Smooth muscle cell (in vitro differentiated cells): ENCODE results near the gene BHLHA15. TPM values are rescaled to one million over a fixed set of nuclear protein-coding genes. Genes with fewer than 3 reads are reported as not detected.

Source experiments
- DNase-seq: peaks from one replicate; lab custom pipeline; 2025; ENCODE audit not compliant: unreplicated experiment; lab: John Stamatoyannopoulos, UW
- H2AFZ ChIP-seq: fragments of 200-600 bp; sonication (generic); 2 replicates; pipeline ENCODE4 v1.6.0; 2016; ENCODE audit warnings: antibody characterized with exemption, low read depth, mild to moderate bottlenecking
- H3F3A ChIP-seq: fragments of 200-600 bp; sonication (generic); 2 replicates; pipeline ENCODE4 v1.6.0; 2017; ENCODE audit warnings: antibody characterized with exemption, low read depth
- H3K27ac ChIP-seq: fragments of 200-600 bp; sonication (generic); 2 replicates; pipeline ENCODE4 v1.5.1; 2016; ENCODE audit warnings: low read depth, mild to moderate bottlenecking
- H3K27me3 ChIP-seq: fragments of 200-600 bp; sonication (generic); 2 replicates; pipeline ENCODE4 v1.6.1; 2016; ENCODE audit warnings: low read depth, mild to moderate bottlenecking
- H3K36me3 ChIP-seq: fragments of 200-600 bp; sonication (generic); 2 replicates; pipeline ENCODE4 v1.5.1; 2016; ENCODE audit warnings: low read depth
- H3K4me1 ChIP-seq: fragments of 200-600 bp; sonication (generic); 2 replicates; pipeline ENCODE4 v1.5.1; 2016; ENCODE audit warnings: low read depth
- H3K4me2 ChIP-seq: fragments of 200-600 bp; sonication (generic); 2 replicates; pipeline ENCODE4 v1.6.0; 2016; ENCODE audit warnings: mild to moderate bottlenecking
- H3K4me3 ChIP-seq: fragments of 200-600 bp; sonication (generic); 2 replicates; pipeline ENCODE4 v1.5.1; 2016; ENCODE audit warnings: mild to moderate bottlenecking
- H3K79me2 ChIP-seq: fragments of 200-600 bp; sonication (generic); 2 replicates; pipeline ENCODE4 v1.6.0; 2016; ENCODE audit warnings: low read depth, mild to moderate bottlenecking
- H3K9ac ChIP-seq: fragments of 200-600 bp; sonication (generic); 2 replicates; pipeline ENCODE4 v1.6.0; 2016; ENCODE audit warnings: low read depth
- H3K9me3 ChIP-seq: fragments of 200-600 bp; sonication (generic); replicated peaks from 2 replicates; pipeline ENCODE4 v1.5.1; 2016; ENCODE audit warnings: low read depth
- H4K20me1 ChIP-seq: fragments of 200-600 bp; sonication (generic); 2 replicates; pipeline ENCODE4 v1.6.0; 2016; ENCODE audit warnings: low read depth
- WGBS: methylation state at CpG from one replicate; pipeline ENCODE4 v1.1.7; 2016; ENCODE audit warnings: low lambda C conversion rate; 5-methylcytosine and 5-hydroxymethylcytosine counted together
- polyA plus RNA-seq: library from polyadenylated mRNA; unstranded; fragments of >200 nt; fragmentation: Nextera tagmentation; extraction: Ambion mirVana; gene quantifications from 2 replicates; pipeline ENCODE4 v1.2.1, GENCODE V29; 2016
- total RNA-seq: library from RNA; depleted of rRNA; stranded (reverse); fragments of >200 nt; gene quantifications from 2 replicates; pipeline ENCODE4 v1.2.3, GENCODE V29; 2014
- TF ChIP-seq, protein P1 (sequence below): fragments of 200-600 bp; sonication (generic); IDR thresholded peaks from 2 replicates; pipeline ENCODE4 v1.5.1; 2017; ENCODE audit warnings: borderline replicate concordance, mild to moderate bottlenecking, antibody characterized with exemption; ENCODE audit not compliant: insufficient read depth, poor library complexity, severe bottlenecking

Gene BHLHA15
- total and polyA plus RNA-seq, 2 experiments from 2014 or later = 0.27 to 1.3 TPM

DNA sequence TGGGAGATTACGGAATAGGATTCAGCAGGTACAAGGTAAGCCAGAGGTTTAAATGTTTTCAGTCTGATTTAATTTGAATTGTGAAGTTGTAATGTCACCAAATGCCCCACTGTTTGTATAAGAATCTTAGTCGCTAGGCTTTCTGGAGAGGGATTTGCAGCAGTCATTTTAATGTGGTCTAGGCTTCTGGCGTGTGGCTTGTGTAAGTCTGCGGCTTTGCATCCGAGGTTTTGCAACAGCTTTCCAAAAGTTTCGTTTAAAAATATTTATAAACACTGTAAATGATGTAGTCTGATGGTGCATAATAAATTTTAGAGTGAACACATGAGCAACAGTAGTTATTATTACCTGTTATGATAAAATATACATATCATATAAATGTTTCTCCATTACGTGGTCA, 26.1 kb upstream of the BHLHA15 start:
- no peak overlapping the region for H3K4me3 ChIP-seq
- H3K4me2 ChIP-seq = peak overlapping the region; percentile 41
- no peaks in the 10 kb centered on the region for H3K27me3 ChIP-seq
- H3K79me2 ChIP-seq = no peaks in the 10 kb centered on the region
- peak overlapping the region; percentile 76 for H3K27ac ChIP-seq
- H3K9ac ChIP-seq = no peak overlapping the region
- no peak overlapping the region for H2AFZ ChIP-seq
- H3K36me3 ChIP-seq = no peaks in the 10 kb centered on the region
- TF ChIP-seq, protein P1, sequence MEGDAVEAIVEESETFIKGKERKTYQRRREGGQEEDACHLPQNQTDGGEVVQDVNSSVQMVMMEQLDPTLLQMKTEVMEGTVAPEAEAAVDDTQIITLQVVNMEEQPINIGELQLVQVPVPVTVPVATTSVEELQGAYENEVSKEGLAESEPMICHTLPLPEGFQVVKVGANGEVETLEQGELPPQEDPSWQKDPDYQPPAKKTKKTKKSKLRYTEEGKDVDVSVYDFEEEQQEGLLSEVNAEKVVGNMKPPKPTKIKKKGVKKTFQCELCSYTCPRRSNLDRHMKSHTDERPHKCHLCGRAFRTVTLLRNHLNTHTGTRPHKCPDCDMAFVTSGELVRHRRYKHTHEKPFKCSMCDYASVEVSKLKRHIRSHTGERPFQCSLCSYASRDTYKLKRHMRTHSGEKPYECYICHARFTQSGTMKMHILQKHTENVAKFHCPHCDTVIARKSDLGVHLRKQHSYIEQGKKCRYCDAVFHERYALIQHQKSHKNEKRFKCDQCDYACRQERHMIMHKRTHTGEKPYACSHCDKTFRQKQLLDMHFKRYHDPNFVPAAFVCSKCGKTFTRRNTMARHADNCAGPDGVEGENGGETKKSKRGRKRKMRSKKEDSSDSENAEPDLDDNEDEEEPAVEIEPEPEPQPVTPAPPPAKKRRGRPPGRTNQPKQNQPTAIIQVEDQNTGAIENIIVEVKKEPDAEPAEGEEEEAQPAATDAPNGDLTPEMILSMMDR = no peak
- 59% methylated on average over 7 of the region's 7 CpGs for WGBS
- no peaks in the 10 kb centered on the region for H3K4me1 ChIP-seq
- H4K20me1 ChIP-seq = no peaks in the 10 kb centered on the region
- H3K9me3 ChIP-seq = no peaks in the 10 kb centered on the region
- no peak for DNase-seq
- H3F3A ChIP-seq = no peaks in the 10 kb centered on the region

DNA sequence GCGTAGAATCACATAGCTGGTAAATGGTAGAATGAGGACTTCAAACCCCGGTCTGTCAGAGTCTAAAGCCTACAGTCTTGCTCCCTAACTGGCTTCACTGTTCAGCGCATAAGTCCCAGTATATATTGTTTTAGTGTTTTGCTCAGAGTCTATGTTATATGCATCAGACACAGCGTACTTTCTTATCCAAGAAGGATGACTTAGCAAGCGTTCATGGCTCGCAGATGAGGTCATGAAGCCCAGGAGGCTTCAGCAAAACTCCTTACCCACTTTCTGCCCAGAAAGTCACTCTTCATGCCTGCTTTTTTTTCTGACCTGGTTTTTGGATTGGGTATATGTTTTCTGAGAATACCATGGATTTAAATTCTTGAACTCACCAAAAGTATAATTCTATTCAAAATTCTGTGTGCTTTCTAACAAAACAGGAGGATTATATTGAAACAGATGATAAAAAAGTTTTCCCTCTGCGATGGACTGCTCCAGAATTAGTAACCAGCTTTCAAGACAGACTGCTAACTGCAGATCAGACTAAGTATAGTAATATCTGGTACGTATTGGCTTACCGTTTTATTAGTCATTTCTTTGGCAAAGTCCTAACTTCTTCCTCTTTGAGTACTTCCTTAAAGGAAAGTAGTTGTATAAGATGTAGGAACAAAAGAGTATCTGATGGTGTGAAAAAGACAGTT, 24.6 kb upstream of the BHLHA15 start:
- H3K4me3 ChIP-seq = no peak overlapping the region

DNA sequence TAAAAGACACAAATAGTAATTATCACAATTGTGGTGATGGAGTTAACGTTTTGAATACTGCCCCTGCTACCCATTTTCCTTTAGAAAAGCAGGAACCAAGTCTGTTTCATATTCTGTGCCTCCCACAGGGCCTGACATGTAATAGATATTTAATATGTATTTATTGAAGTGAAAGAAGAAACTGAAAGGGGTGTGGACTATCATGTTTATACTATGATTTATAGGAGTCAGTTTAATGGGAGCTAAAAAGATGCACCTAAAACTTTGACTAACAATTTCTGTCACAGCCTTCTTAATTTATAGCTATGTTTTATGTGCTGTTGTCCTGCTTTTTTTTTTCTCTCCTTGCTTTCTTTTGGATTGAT, 24.1 kb upstream of the BHLHA15 start:
- H3F3A ChIP-seq = no peaks in the 10 kb centered on the region
- H3K79me2 ChIP-seq = no peaks in the 10 kb centered on the region
- no peak for DNase-seq
- WGBS = 80% methylated on average over 1 of the region's 1 CpG
- no peaks in the 10 kb centered on the region for H4K20me1 ChIP-seq
- TF ChIP-seq, protein P1 = no peak
- no peaks in the 10 kb centered on the region for H3K9me3 ChIP-seq
- H2AFZ ChIP-seq = no peak overlapping the region
- H3K4me1 ChIP-seq = no peaks in the 10 kb centered on the region
- H3K4me3 ChIP-seq = no peak overlapping the region
- H3K9ac ChIP-seq = peak overlapping the region; percentile 8
- peak overlapping the region; percentile 76 for H3K27ac ChIP-seq
- H3K4me2 ChIP-seq = peak overlapping the region; percentile 61
- no peaks in the 10 kb centered on the region for H3K36me3 ChIP-seq
- H3K27me3 ChIP-seq = no peaks in the 10 kb centered on the region

More for the DNA sequence above, 24.6 kb upstream of the BHLHA15 start:
- 59% methylated on average over 9 of the region's 9 CpGs for WGBS
- H2AFZ ChIP-seq = no peak overlapping the region
- H3K27ac ChIP-seq = peak overlapping the region; percentile 76
- peak overlapping the region; percentile 61 for H3K4me2 ChIP-seq
- peak overlapping the region; percentile 8 for H3K9ac ChIP-seq
- H3F3A ChIP-seq = no peaks in the 10 kb centered on the region
- no peak for DNase-seq
- H3K9me3 ChIP-seq = no peaks in the 10 kb centered on the region
- TF ChIP-seq, protein P1 = no peak
- H3K27me3 ChIP-seq = no peaks in the 10 kb centered on the region
- no peaks in the 10 kb centered on the region for H3K79me2 ChIP-seq
- H3K4me1 ChIP-seq = no peaks in the 10 kb centered on the region
- no peaks in the 10 kb centered on the region for H4K20me1 ChIP-seq
- H3K36me3 ChIP-seq = no peaks in the 10 kb centered on the region

DNA sequence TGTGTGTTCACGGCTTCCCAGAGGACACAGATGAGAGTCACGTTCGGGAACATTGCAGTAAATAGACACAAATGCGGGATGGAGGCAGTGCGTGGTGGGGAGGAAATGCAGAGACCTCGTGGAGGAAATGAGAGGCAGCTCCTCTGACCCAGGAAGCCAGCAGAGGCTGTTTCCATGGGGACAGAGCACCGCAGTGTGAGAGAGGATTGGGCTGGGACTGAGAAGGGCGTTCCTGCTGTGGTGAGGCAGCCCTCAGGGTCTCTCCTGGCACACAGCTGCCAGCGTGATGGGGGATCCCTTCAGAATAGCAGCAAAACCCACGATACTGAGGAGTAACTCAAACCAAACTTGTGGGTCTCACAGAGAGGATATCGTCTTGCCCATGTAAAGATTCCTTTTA, 21.7 kb upstream of the BHLHA15 start:
- Histone ChIP-seq H4K20me1 (no peaks in the 10 kb centered on the region), H3K27me3 (no peaks in the 10 kb centered on the region), H3K4me1 (no peaks in the 10 kb centered on the region)

More for the DNA sequence above, 21.7 kb upstream of the BHLHA15 start:
- TF ChIP-seq, protein P1 = no peak
- H3K9me3 ChIP-seq = no peaks in the 10 kb centered on the region
- H3K9ac ChIP-seq = no peak overlapping the region
- DNase-seq = no peak
- no peak overlapping the region for H2AFZ ChIP-seq
- 96% methylated on average over 11 of the region's 11 CpGs for WGBS
- no peaks in the 10 kb centered on the region for H3F3A ChIP-seq
- no peaks in the 10 kb centered on the region for H3K79me2 ChIP-seq
- no peaks in the 10 kb centered on the region for H3K36me3 ChIP-seq
- no peak overlapping the region for H3K27ac ChIP-seq
- no peak overlapping the region for H3K4me2 ChIP-seq
- no peak overlapping the region for H3K4me3 ChIP-seq
